SK-N-MC (cell line): Measurements from ENCODE around the gene ARHGEF17.

Experiments used
- EZH2 ChIP-seq: fragments of 200-600 bp; sonication (generic); IDR thresholded peaks from one replicate; pipeline ENCODE4 v1.6.1; 2017; ENCODE audit warnings: antibody characterized with exemption
- FOXP2 ChIP-seq: optimal IDR thresholded peaks from 2 replicates; pipeline ENCODE3; 2011; ENCODE audit warnings: mild to moderate bottlenecking, moderate library complexity; ENCODE audit not compliant: insufficient read depth; ENCODE audit errors: extremely low read length, control extremely low read depth
- POLR2AphosphoS5 ChIP-seq: IDR thresholded peaks from 2 replicates; pipeline ENCODE4 v1.6.1; 2012; ENCODE audit warnings: mild to moderate bottlenecking, low read depth, low read length, borderline replicate concordance

DNA sequence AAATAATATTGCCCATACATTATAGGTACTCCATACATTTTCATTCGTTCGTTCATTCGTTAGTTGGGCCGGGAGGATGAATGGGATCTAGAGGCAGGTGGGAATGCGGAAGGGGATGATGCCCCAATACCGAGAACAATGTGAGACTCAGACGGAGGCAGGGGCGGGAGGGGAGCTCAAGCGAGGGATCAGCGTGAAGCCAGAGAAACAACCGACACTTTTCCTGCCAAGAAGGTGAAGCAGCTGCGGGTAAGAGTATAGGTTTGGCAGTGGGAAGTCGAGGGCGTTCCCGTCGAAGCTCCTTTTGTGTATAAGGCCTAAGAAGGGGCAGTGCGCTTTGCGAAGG, 1.1 kb upstream of the ARHGEF17 start:
- no peak for TF ChIP-seq EZH2
- TF ChIP-seq FOXP2, result no peak
- no peak for TF ChIP-seq POLR2AphosphoS5
